ENCODE measurements around the gene DPEP1. TPM values are rescaled to one million over a fixed set of nuclear protein-coding genes. Genes with fewer than 3 reads are reported as not detected.

DPEP1 gene
- total RNA-seq, 1 donor from 2014 or later: not detected

- Mint-ChIP-seq H3K4me3 (ENCODE audit: unreplicated experiment) (no peak overlapping the region), H3K27ac (ENCODE audit: unreplicated experiment) (no peak overlapping the region), H3K4me1 (ENCODE audit: unreplicated experiment) (peaks cover 14% of the 10 kb centered on the region), H3K27me3 (ENCODE audit: unreplicated experiment) (no peaks in the 10 kb centered on the region), H3K36me3 (ENCODE audit: unreplicated experiment) (no peaks in the 10 kb centered on the region), H3K9me3 (ENCODE audit: unreplicated experiment) (no peaks in the 10 kb centered on the region)
- no peak for DNase-seq (ENCODE audit: extremely low spot score, unreplicated experiment)
- no peak for TF ChIP-seq CTCF (IDR thresholded peaks at IDR 0.05)
Observed at GRCh38 chr16:89637379-89637778, 23.9 kb downstream of the DPEP1 start.

GRCh38 chr16:89638455-89638854 lies 25.0 kb downstream of the DPEP1 start:
- H3K4me1 Mint-ChIP-seq (ENCODE audit: unreplicated experiment): peaks cover 6% of the 10 kb centered on the region

GRCh38 chr16:89639385-89639784 lies 25.9 kb downstream of the DPEP1 start:
- H3K4me1 Mint-ChIP-seq (ENCODE audit: unreplicated experiment): peaks cover 6% of the 10 kb centered on the region
- H3K27me3 Mint-ChIP-seq (ENCODE audit: unreplicated experiment): no peaks in the 10 kb centered on the region
- DNase-seq (ENCODE audit: extremely low spot score, unreplicated experiment): no peak
- H3K27ac Mint-ChIP-seq (ENCODE audit: unreplicated experiment): no peak overlapping the region
- H3K36me3 Mint-ChIP-seq (ENCODE audit: unreplicated experiment): no peaks in the 10 kb centered on the region
- H3K9me3 Mint-ChIP-seq (ENCODE audit: unreplicated experiment): no peaks in the 10 kb centered on the region
- H3K4me3 Mint-ChIP-seq (ENCODE audit: unreplicated experiment): no peak overlapping the region
- TF ChIP-seq CTCF (IDR thresholded peaks at IDR 0.05): no peak

More at GRCh38 chr16:89638455-89638854, 25.0 kb downstream of the DPEP1 start:
- Mint-ChIP-seq H3K36me3 (ENCODE audit: unreplicated experiment) (no peaks in the 10 kb centered on the region), H3K4me3 (ENCODE audit: unreplicated experiment) (no peak overlapping the region), H3K27ac (ENCODE audit: unreplicated experiment) (no peak overlapping the region), H3K9me3 (ENCODE audit: unreplicated experiment) (no peaks in the 10 kb centered on the region), H3K27me3 (ENCODE audit: unreplicated experiment) (no peaks in the 10 kb centered on the region)
- no peak for DNase-seq (ENCODE audit: extremely low spot score, unreplicated experiment)
- TF ChIP-seq CTCF (IDR thresholded peaks at IDR 0.05): no peak

- Mint-ChIP-seq H3K4me1 (ENCODE audit: unreplicated experiment) (peaks cover 6% of the 10 kb centered on the region), H3K27me3 (ENCODE audit: unreplicated experiment) (no peaks in the 10 kb centered on the region), H3K27ac (ENCODE audit: unreplicated experiment) (no peak overlapping the region), H3K4me3 (ENCODE audit: unreplicated experiment) (no peak overlapping the region), H3K9me3 (ENCODE audit: unreplicated experiment) (no peaks in the 10 kb centered on the region), H3K36me3 (ENCODE audit: unreplicated experiment) (peaks cover 14% of the 10 kb centered on the region)
- no peak for TF ChIP-seq CTCF (IDR thresholded peaks at IDR 0.05)
- DNase-seq (ENCODE audit: extremely low spot score, unreplicated experiment): no peak
Observed at GRCh38 chr16:89641458-89642119, 28.1 kb downstream of the DPEP1 start.

GRCh38 chr16:89642574-89642973 lies 29.1 kb downstream of the DPEP1 start:
- no peaks in the 10 kb centered on the region for H3K9me3 Mint-ChIP-seq (ENCODE audit: unreplicated experiment)
- H3K27ac Mint-ChIP-seq (ENCODE audit: unreplicated experiment): no peak overlapping the region
- no peak overlapping the region for H3K4me3 Mint-ChIP-seq (ENCODE audit: unreplicated experiment)
- DNase-seq (ENCODE audit: extremely low spot score, unreplicated experiment): no peak
- H3K4me1 Mint-ChIP-seq (ENCODE audit: unreplicated experiment): peaks cover 6% of the 10 kb centered on the region
- TF ChIP-seq CTCF (IDR thresholded peaks at IDR 0.05): no peak
- H3K27me3 Mint-ChIP-seq (ENCODE audit: unreplicated experiment): no peaks in the 10 kb centered on the region
- H3K36me3 Mint-ChIP-seq (ENCODE audit: unreplicated experiment): peaks cover 14% of the 10 kb centered on the region
